GM18870 (cell line): ENCODE results near the gene SMAD9.

Source experiments
- ATAC-seq: cut with Tn5 transposase; IDR thresholded peaks from one replicate; pipeline ENCODE4 v1.9.1; 2021; ENCODE audit warnings: moderate library complexity; ENCODE audit not compliant: unreplicated experiment

Gene SMAD9

DNA sequence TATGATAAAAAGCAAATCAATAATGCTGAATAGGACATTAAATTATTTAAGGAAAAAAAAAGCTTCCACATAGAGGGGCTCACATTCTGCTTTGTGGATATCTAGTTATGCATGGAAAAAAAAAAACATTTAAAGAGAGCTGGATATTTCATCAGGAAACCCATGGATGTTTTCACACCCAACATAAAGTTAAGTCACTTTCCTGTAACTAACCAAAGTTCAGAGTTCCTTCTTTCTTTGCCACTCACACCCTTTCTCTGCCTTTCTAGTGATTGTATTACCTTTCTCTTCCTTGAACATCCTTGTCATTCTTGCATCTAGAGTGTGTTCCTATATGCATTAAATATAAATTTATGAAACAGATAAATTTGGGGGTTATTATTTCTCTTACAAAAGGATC lies 53.8 kb downstream of the SMAD9 start:
- ATAC-seq: no peak

DNA sequence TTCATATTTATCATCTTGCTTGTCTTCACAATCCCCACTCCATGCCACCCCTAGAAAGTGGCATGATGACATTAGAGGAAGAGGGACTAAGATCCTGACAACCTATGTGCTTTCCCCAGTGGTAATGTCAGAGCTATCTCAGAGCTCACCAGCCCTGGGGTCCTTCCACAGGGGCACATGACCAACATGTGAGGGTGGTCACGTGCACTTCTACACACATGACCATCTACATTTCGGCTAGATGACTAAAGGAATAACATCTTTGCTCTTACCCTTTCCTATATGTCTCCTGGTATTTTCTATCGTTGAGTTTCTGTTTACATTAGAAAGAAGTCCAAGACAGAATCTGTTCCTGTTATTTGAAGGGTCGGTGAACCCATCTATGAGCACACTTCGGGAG lies 54.8 kb downstream of the SMAD9 start:
- no peak for ATAC-seq

DNA sequence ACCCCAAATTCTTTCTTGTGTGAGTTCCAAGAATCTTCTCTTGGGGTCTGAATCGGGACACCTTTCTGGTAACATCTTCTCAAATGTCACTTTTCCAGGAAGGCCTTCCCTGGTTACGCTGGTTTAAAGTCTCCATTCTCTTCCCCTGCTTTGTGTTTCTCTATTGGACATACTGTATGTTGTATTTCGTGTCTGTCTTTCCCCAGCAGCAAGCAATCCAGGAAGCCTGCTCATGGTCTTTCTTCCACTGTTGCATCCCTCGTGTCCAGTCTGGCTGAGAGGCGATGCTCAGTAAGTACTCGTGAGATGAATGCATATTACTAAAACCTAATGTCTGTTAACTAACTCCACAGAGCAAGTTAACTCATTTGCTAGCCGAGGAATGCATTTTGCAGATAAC lies 57.3 kb downstream of the SMAD9 start:
- no peak for ATAC-seq

DNA sequence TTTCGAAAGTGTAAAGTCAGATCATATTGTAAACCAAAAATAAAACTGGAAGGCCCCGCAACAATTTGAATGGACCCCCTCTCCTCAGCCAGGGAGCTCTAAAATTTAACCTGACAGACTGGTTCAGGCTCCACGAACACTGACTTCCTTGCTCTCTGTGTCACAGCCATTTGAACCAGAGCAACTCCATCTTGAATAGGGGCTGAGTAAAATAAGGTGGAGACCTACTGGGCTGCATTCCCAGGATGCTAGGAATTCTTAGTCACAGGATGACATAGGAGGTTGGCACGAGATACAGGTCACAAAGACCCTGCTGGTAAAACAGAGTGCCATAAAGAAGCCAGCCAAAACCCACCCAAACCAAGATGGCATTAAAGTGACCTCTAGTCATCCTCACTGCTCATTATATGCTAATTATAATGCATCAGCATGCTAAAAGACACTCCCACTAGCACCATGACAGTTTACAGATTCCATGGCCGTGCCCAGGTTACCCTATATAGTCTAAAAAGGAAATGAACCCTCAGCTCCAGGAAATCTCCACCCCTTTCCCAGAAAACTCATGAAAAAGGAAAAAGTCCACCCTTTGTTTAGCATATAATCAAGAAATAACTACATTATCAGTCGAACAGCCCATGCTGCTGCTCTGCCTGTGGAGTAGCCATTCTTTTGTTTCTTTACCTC lies 57.9 kb downstream of the SMAD9 start:
- ATAC-seq: no peak

DNA sequence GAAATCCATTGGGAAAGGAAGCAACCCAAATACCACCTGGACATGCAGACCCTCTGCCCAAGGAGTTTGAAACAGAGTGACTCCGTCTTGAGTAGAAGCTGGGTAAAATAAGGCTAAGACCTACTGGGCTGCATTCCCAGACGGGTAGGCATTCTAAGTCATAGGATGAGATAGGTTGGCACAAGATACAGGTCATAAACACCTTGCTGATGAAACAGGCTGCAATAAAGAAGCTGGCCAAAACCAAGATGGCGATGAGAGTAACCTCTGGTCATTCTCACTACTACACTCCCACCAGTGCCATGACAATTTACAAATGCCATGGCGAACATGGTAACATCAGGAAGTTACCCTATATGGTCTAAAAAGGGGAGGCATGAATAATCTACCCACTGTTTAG lies 60.8 kb downstream of the SMAD9 start:
- ATAC-seq: no peak

DNA sequence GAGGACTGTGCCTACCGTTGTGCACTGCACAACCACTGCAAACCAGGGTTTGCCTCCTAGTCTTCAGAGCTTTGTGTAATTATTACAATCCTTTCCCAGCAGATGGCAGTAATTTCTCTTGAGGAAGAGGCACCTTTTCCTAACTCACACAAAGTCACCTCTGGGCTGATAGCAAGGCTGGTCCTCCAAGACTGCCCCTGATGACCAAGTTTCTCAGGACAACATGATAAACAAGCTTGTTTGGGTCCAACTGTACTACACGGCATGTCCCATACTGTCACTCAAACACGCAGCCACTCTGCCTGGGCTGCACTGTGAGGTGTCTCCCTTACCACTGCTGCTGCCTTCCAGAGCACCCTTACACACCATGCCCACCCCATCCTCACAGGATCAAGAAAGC lies 61.7 kb downstream of the SMAD9 start:
- peak; percentile 50 for ATAC-seq

DNA sequence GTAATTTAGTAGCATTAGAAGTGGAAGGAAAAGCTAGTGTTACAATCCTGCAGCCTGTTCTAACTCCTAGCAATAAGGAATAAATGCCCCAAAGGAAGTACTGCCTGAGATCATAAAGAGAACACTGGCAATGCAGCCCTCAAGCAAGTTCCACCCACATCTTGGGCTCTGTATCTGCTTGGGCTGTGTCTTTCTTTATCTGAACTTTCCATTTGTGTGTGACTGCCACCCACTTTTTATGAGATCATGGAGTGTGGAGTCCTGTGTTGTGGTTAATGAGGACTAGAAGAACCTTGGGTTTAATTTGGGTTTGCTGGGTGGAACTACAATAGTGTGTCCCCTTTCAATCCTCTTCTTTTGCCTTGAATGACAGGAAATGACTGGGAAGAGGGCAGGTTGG lies 62.8 kb downstream of the SMAD9 start:
- no peak for ATAC-seq

DNA sequence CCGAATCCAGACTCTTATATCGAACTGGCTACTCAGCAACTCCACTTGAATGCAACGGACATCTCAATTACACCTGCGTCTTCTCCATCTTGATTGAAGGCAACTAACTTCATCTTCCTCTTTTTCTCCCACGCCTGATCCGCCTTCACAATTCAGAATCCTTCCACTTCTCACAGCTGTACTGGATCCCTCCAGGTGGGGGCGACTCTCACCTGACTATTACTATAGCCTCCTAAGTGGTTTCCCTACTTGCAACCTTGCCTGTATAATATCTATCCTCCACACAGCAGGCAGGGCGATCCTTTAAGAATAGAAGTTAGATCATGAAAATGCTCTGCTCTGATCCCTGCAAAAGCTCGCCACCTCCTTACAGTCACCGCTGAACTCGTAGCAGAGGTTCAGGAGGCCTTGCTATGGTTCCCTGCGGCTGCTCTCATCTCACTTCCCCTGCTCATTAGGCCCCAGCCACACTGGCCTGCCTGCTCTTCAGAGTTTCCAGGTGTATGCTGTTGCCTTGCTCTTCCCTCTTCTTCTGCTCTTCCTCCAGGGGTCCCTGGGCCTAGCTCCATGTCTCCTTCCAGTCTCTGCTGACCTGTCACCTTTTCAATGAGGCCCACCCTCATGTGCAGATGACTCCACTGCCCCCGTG lies 69.1 kb downstream of the SMAD9 start:
- no peak for ATAC-seq

DNA sequence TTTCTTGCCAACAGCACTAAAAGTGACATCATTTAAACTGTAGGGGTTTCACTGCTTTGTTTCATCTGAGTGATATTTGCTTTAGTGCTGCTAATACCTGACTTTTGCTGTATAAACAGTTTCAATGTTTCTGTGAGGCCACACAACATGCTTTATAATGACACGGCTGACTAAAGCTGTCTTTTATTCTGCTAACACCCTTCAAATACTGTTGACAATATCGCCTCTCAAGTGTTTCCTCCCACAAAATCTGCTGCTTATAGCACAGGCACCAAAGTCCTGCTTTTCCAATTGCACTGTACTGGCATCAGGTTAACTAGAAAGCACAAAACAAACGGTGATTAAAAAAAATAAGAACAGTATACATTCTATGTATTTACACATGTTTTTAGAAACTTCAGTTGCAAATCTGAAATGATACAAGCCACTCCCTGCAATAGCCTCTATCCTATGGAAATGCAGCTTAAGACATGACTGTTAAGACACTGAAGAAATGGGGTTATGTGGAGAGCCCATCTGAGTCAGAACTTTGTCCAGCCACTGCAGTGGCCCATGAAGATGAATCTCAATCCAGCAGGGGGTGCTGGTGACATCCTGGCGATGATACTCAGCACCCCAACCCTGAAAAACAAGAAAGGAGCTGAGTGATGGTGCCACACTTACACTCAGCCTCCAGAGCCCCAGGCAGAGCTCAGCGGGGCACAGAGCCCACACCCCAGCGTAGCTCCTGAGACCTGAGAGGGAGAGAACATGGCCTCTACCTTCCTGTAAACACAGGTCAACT lies 71.6 kb downstream of the SMAD9 start:
- no peak for ATAC-seq

DNA sequence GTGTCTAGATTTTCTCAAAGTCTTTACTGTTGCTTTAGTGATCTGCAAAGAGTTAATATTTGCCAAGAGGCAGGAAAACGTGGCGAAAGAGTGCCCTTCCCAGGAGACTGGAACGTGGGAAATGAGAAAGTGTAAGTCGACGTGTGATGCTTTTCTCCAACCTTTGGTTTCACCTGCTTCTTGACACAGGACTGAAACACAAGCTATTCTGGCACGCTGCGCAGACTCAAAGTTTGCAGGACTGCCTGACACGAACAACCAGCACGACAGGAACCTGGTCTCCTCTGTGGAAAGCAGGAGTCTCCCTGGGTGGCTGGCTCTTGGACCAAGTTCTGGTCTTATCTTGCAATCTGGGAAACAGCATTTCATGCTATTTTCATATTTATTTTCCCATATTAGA lies 72.4 kb downstream of the SMAD9 start:
- no peak for ATAC-seq

DNA sequence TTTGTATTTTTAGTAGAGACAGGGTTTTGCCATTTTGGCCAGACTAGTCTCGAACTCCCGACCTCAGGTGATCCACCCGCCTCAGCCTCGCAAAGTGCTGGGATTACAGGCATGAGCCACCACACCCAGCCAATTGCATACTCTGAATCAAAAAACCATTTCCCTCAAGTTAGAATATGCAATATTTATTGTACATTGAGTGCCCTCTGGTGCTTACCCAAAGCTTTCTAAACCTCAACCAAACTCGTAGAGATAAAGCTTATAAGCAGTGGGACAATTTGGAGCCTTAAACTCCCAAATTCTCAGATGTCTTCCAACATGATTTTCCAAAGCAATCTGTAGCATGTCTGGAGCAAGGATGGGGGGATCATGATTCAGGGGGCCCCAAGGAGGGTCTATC lies 78.6 kb downstream of the SMAD9 start:
- ATAC-seq: no peak

DNA sequence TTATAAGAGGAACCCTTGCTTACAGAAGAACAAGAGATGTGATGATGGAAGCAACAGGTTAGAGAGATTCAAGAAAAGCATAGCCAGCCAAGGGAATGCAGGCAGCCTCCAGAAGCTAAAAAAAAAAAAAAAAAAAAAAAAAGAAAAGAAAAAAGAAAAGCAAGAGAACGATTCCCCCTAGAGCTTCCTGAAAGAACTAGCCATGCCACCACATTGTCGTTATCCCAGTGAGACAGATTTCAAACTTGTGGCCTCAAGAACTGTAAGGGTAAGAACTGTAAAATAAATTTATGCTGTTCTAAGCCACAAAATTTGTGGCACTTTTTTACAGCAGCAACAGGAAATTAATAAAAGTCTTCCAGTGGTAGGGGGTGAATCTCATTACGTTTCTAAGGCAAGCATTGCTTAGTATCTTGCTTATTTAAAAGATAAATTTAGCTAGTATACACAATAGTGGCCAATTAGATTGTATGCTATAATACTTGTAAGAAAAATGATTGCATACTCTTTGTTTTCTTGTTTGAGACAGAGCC lies 79.3 kb downstream of the SMAD9 start:
- no peak for ATAC-seq

DNA sequence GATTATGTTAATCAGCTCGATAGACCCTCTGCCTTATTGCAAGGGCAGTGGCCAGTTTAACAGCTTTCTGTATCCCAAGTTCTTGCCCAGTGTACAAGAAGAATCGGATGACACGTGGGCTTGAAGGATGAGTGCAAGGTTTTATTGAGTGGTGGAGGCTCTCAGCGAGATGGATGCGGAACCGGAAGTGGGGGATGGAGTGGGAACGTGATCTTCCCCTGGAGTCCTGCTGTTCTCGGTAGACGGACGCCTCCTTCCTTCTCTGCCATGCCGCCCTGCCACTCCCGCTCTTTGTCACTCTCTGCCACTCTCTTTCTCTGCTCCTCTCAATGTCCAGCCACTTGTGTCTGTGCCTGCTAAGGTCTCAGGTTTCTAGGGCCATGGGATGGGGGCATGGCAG lies 80.1 kb downstream of the SMAD9 start:
- no peak for ATAC-seq

DNA sequence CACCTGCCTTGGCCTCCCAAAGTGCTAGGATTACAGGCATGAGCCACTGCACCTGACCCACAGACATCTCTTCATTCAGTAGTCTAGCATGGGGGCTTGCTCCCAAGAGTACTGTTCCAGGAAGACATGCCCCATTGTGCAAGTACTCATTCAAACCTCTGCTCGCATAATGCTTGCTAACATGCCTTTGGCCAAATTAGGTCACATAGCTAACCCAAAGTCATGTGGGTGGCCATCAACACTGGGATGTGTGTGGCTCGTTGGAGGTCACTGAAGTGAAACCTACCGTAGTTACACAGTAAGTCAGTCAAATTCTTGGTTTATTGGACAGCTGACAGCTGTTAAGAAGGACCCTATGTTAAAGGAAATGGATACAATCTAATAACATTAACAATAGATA lies 80.8 kb downstream of the SMAD9 start:
- ATAC-seq: no peak

DNA sequence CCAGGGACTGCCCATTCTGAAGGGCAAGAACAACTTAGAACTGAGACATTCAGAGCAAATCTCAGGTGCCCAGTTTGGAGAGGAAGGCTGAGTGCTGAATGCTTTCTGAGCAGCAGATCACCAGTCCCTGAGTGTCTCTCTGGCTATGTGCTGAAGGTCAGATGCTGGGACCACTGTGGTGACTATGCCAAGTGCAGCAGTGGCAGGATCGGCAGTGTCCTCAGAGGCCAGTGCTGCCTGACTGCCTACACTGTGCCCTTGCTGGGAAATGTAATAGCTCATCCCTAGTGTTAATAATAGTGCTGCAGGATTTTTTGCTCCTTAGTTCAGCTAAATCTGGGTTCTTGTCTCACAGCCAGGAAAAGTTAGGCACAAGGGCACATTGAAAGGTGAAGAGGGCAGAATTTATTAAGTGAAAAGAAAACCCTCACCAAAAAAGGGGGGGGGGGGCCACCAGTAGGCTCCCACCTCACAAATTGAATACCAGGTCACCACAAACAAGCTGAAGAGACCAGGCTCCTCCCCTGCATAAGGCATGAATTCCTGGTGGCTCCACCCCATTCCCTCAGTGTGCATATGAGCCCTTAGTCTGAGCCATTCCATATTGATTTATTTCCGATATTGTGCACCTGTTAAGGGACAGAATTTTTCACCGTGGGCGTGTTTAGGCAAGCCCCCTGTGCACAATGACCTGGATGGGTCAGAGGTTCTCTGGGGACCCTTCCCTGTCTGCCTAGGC lies 82.5 kb downstream of the SMAD9 start:
- ATAC-seq: no peak

DNA sequence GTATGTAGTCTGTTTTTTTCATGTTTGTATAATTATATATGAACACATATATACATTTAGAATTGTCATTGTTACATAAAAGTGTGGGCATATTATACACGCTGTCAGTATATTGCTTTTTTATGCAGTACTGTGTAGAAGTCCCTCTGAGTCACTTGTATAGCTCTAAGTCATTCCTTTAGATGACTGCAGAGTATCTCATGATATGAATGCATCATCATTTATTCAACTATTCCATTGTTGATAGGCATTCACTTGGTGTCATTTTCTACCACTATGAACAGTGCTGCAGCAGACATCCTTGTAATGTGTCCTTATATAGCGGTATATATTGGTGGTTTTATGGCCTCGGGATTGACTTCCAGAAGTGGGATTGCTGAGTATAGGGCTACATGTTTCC lies 85.7 kb downstream of the SMAD9 start:
- ATAC-seq: no peak

DNA sequence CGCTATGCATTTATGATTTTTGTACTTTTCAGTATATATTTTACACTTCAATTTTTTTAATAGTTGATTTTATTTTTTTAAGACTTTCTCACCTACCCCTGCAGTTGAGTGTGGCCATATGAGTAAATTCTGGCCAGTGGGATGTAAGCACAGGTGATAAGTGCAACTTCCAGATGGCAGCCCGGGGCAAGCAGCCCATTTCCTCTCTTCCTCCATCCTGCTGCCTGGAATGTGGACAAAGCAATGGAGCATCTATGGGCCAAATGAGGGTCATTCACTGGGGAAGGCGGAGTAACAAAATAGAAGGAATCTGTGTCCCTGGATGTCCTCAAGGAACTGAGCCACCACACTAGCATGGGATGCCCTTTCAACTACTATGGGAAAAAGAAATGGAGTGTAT lies 88.7 kb downstream of the SMAD9 start:
- ATAC-seq: no peak

DNA sequence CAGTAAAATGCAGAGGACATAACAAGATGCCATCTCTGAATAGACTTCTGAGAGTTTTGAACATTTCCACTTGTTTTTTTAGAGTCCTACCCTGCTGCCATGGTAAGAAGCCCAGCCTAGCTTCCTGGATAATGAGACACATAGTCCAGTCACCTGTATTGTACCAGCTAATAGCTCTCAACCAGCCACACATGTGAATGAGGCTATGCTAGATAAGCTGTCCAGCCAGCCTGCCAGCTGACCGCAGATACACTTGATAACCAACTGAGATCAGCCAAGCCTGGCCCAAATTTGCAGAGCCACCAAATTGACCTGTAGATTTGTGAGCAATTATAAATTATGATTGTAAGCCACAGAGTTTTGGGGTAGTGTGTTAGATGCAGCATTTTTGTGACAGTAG lies 90.3 kb downstream of the SMAD9 start:
- ATAC-seq: no peak

DNA sequence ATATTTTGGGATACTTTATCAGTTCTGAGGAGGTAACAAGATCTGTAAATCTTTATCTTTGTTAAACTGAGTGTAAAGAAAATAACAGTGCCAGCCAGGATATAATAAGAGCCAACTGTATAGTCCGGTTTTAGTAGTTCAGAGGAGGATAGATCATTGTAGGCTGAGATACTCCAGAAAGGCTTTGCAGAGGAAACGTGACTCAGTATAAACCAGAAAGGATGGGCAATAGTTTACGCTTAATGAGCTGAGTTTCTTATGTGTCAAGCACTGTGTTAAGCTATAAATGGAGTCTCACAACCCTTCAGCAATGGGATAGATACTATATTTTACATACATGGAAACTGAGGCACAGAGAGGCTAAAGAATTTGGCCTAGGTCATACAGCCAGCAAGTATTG lies 97.3 kb downstream of the SMAD9 start:
- ATAC-seq: no peak

DNA sequence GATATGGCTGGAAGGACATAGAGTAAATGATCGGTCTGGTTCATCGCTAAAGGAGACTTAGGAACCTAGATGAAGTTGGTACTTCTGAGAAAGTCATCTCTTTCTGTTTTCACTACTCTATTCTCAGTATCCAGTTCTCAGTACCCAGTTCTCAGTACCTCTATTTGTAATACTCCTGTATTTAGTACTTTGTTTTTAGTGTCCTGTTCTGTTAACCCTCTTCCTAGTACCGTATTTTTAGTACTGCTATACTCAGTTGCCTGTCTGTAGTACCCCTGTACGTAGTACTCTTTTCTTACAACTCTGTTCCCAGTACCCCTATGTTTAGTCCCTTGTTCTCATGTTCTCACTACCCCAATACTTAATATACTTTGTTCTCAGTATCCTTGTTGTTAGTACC lies 99.8 kb downstream of the SMAD9 start:
- peak; percentile 73 for ATAC-seq

DNA sequence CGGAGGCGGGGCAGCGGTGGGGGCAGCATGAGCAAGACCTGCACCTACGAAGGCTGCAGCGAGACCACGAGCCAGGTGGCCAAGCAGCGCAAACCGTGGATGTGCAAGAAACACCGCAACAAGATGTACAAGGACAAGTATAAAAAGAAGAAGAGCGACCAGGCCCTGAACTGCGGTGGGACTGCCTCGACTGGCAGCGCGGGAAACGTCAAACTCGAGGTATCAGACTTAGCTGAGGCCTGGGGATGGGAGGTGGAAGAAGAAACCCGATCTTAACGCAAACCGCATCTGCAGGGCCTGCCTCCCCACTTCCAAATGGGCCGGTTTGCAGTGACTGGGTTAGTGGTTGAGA lies 100.3 kb downstream of the SMAD9 start:
- peak; percentile 16 for ATAC-seq
